MCF 10A (cell line): ENCODE measurements around the gene MMP21. TPM values are rescaled to one million over a fixed set of nuclear protein-coding genes. Genes with fewer than 3 reads are reported as not detected.

Experiments
- BruUV-seq: library from RNA; stranded (reverse); fragments of 400-500 nt; replicated peaks from 2 replicates; lab custom pipeline; 2021; lab: Mats Ljungman, UMichigan
- CTCF ChIA-PET: fragments of 300-600 bp; sonication (Branson Sonifier 250); formaldehyde crosslinking; extraction: SDS; loops from one replicate; lab custom pipeline; 2021; ENCODE audit warnings: antibody characterized with exemption, inconsistent platforms; lab: Yijun Ruan, JAX
- POLR2A ChIA-PET: fragments of 300-600, 350-650 bp; sonication (Branson Sonifier 250); formaldehyde crosslinking; extraction: SDS; loops from one replicate; lab custom pipeline; 2020; ENCODE audit warnings: antibody characterized with exemption, inconsistent platforms; lab: Yijun Ruan, JAX
- DNase-seq: peaks from one replicate; pipeline ENCODE4 v3.0.0-alpha.2; 2018; ENCODE audit not compliant: unreplicated experiment
- H3K27ac Mint-ChIP-seq: one replicate; pipeline ENCODE4 v1.8.0; 2022; ENCODE audit warnings: mild to moderate bottlenecking, low read depth, mixed read lengths; ENCODE audit not compliant: unreplicated experiment
- H3K27me3 Mint-ChIP-seq: one replicate; pipeline ENCODE4 v1.8.0; 2022; ENCODE audit warnings: mixed read lengths; ENCODE audit not compliant: insufficient read depth, unreplicated experiment
- H3K36me3 Mint-ChIP-seq: one replicate; pipeline ENCODE4 v1.8.0; 2022; ENCODE audit warnings: mild to moderate bottlenecking, moderate library complexity, mixed read lengths; ENCODE audit not compliant: insufficient read depth, unreplicated experiment
- H3K4me1 Mint-ChIP-seq: one replicate; pipeline ENCODE4 v1.8.0; 2022; ENCODE audit warnings: mixed read lengths; ENCODE audit not compliant: insufficient read depth, unreplicated experiment
- H3K4me3 Mint-ChIP-seq: one replicate; pipeline ENCODE4 v1.8.0; 2022; ENCODE audit warnings: mild to moderate bottlenecking, moderate library complexity, mixed read lengths; ENCODE audit not compliant: unreplicated experiment
- H3K9me3 Mint-ChIP-seq: one replicate; pipeline ENCODE4 v1.8.0; 2022; ENCODE audit warnings: mixed read lengths; ENCODE audit not compliant: unreplicated experiment
- intact Hi-C: fragments of 100-400 bp; cut with micrococcal nuclease; formaldehyde crosslinking; loops from 2 replicates; pipeline ENCODE4 v1.14.1; 2022
- total RNA-seq: library from RNA; stranded (reverse); gene quantifications from 2 replicates; pipeline ENCODE4 v1.2.3, GENCODE V29; 2022
- TF ChIP-seq, protein P1 (sequence below): fragments of 200-600 bp; IDR thresholded peaks from one replicate; pipeline ENCODE4 v1.8.0; 2022; ENCODE audit warnings: antibody characterized with exemption, mild to moderate bottlenecking; ENCODE audit not compliant: unreplicated experiment

MMP21 gene
- total RNA-seq, 1 experiment from 2014 or later, result not detected

DNA sequence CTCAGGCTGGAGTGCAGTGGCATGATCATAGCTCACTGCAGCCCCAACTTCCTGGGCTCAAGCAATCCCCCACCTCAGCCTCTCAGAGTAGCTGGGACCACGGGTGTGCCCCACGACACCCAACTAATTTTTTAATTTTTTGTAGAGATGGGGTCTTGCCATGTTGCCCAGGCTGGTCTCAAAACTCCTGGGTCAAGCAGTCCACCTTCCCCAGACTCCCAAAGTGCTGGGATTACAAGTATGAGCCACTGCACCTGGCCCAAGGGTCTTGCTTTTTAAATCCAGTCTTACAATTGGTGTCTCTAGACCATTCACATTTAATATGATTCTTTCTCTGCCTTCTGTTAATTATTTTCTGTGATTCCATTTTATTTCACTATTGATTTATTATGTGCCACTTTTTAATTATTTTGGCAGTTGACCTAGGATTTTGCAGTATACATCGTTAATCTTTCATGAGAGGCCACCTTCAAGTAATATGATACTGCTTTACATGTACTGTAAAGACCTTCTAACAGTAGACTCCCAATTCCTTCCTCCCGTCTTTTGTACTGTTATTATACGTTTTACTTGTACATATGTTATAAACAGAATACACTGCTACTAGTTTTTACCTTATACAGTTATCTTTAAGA, 18.7 kb downstream of the MMP21 start:
- intact Hi-C loops, result no loop called here
- ChIA-PET POLR2A (no interaction called here), CTCF (no interaction called here)
- no peak for DNase-seq
- H3K4me1 Mint-ChIP-seq, result no peaks in the 10 kb centered on the region
- no peaks in the 10 kb centered on the region for H3K9me3 Mint-ChIP-seq
- H3K27ac Mint-ChIP-seq, result no peak overlapping the region
- H3K27me3 Mint-ChIP-seq, result no peaks in the 10 kb centered on the region
- H3K36me3 Mint-ChIP-seq, result peaks cover 93% of the 10 kb centered on the region
- TF ChIP-seq, protein P1, sequence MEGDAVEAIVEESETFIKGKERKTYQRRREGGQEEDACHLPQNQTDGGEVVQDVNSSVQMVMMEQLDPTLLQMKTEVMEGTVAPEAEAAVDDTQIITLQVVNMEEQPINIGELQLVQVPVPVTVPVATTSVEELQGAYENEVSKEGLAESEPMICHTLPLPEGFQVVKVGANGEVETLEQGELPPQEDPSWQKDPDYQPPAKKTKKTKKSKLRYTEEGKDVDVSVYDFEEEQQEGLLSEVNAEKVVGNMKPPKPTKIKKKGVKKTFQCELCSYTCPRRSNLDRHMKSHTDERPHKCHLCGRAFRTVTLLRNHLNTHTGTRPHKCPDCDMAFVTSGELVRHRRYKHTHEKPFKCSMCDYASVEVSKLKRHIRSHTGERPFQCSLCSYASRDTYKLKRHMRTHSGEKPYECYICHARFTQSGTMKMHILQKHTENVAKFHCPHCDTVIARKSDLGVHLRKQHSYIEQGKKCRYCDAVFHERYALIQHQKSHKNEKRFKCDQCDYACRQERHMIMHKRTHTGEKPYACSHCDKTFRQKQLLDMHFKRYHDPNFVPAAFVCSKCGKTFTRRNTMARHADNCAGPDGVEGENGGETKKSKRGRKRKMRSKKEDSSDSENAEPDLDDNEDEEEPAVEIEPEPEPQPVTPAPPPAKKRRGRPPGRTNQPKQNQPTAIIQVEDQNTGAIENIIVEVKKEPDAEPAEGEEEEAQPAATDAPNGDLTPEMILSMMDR, result no peak
- no TSS peak for BruUV-seq
- no peak overlapping the region for H3K4me3 Mint-ChIP-seq

DNA sequence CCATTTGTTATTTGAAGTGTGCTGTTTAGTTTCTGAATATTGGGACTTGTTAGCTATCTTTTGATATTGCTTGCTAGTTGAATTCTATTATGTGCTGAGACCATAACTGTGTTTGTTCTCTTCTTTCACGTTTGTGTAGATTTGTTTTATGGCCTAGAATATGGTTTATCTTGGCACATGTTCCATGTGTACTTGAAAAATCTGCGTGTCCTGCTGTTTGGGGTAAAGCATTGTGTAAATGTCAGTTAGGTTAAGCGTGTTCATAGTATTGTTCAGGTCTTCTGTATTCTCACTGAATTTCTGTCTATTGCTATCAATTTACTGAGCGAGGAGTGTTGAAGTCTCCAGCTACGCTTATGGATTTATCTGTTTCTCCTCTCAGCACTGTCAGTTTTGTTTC, 19.4 kb downstream of the MMP21 start:
- POLR2A ChIA-PET, result no interaction called here
- no peak for DNase-seq
- intact Hi-C loops, result no loop called here
- Mint-ChIP-seq H3K27me3 (no peaks in the 10 kb centered on the region), H3K9me3 (no peaks in the 10 kb centered on the region), H3K4me3 (no peak overlapping the region), H3K36me3 (peaks cover 93% of the 10 kb centered on the region), H3K27ac (no peak overlapping the region), H3K4me1 (no peaks in the 10 kb centered on the region)
- CTCF ChIA-PET, result interaction anchor here (0.6 kb wide), 1 partner anchor 1105 kb away, joined by 3 read pairs; no protein-coding TSS in a partner anchor
- BruUV-seq, result no TSS peak
- TF ChIP-seq, protein P1, result no peak

- ChIA-PET POLR2A (interaction anchor here (0.7 to 2.2 kb wide), 3 partner anchors 9 to 482 kb away, joined by 3 to 10 read pairs (median 3); partner anchors contain the start of genes BCCIP and UROS), CTCF (no interaction called here)
- peaks cover 95% of the 10 kb centered on the region for H3K36me3 Mint-ChIP-seq
- no peaks in the 10 kb centered on the region for H3K27me3 Mint-ChIP-seq
- H3K27ac Mint-ChIP-seq, result no peak overlapping the region
- DNase-seq, result no peak
- H3K4me3 Mint-ChIP-seq, result no peak overlapping the region
- TF ChIP-seq, protein P1, result no peak
- intact Hi-C loops, result no loop called here
- no TSS peak for BruUV-seq
- no peaks in the 10 kb centered on the region for H3K4me1 Mint-ChIP-seq
- no peaks in the 10 kb centered on the region for H3K9me3 Mint-ChIP-seq
These were observed 28.2 kb downstream of the MMP21 start for GRCh38 chr10:125747417-125747816.

- DNase-seq, result no peak
- CTCF ChIA-PET, result no interaction called here
- intact Hi-C loops, result no loop called here
- peaks cover 95% of the 10 kb centered on the region for H3K36me3 Mint-ChIP-seq
- H3K4me1 Mint-ChIP-seq, result no peaks in the 10 kb centered on the region
- no peak overlapping the region for H3K27ac Mint-ChIP-seq
- H3K9me3 Mint-ChIP-seq, result no peaks in the 10 kb centered on the region
- no peaks in the 10 kb centered on the region for H3K27me3 Mint-ChIP-seq
- H3K4me3 Mint-ChIP-seq, result no peak overlapping the region
- BruUV-seq, result no TSS peak
- POLR2A ChIA-PET, result interaction anchor here (0.7 kb wide), 1 partner anchor 26 kb away, joined by 4 read pairs; the partner anchor contains the start of gene EDRF1
- TF ChIP-seq, protein P1, result no peak
These were observed 30.7 kb downstream of the MMP21 start for GRCh38 chr10:125744909-125745308.
